HL-60 (cell line): ENCODE data around the gene SERPINA4.

Experiments used
- DNase-seq, 2 experiments: peaks; one replicate each; pipeline ENCODE4 v3.0.0-alpha.2; 2010 to 2020; ENCODE audit warnings: low read depth in 1 of 2, low spot score in 1 of 2
- H3K27ac ChIP-seq: fragments of 250-450 bp; sonication (Bioruptor Pico); replicated peaks from 2 replicates; pipeline ENCODE4 v1.5.1; 2020; ENCODE audit warnings: mild to moderate bottlenecking, moderate library complexity
- H3K27me3 ChIP-seq: fragments of 250-450 bp; sonication (Bioruptor Pico); 2 replicates; pipeline ENCODE4 v1.5.1; 2021; ENCODE audit warnings: mild to moderate bottlenecking, moderate library complexity; ENCODE audit not compliant: insufficient read depth, poor library complexity, severe bottlenecking
- H3K4me3 ChIP-seq: replicated peaks from 2 replicates; pipeline ENCODE4 v1.5.1; 2011; ENCODE audit warnings: mild to moderate bottlenecking, control low read depth, low read length; ENCODE audit not compliant: insufficient read depth
- CTCF ChIP-seq: IDR thresholded peaks from one replicate; pipeline ENCODE4 v1.5.1; 2011; ENCODE audit warnings: low read length, control low read depth, inconsistent platforms; ENCODE audit not compliant: insufficient read depth
- GABPA ChIP-seq: IDR thresholded peaks from 2 replicates; pipeline ENCODE4 v1.6.1; 2012; ENCODE audit warnings: low read depth
- POLR2AphosphoS5 ChIP-seq: IDR thresholded peaks from 2 replicates; pipeline ENCODE4 v1.6.1; 2012; ENCODE audit warnings: low read depth
- REST ChIP-seq: IDR thresholded peaks from 2 replicates; pipeline ENCODE4 v1.6.1; 2012; ENCODE audit warnings: low read depth; ENCODE audit not compliant: insufficient replicate concordance
- SPI1 ChIP-seq: IDR thresholded peaks from 2 replicates; pipeline ENCODE4 v1.6.1; 2012; ENCODE audit warnings: low read depth, mild to moderate bottlenecking, borderline replicate concordance

Gene SERPINA4

GRCh38 chr14:94559638-94560290 is 1.5 kb upstream of the SERPINA4 start:
- Histone ChIP-seq H3K27me3 (peaks cover 1% of the 10 kb centered on the region), H3K4me3 (no peak overlapping the region), H3K27ac (no peak overlapping the region)
- no peak for TF ChIP-seq REST
- TF ChIP-seq POLR2AphosphoS5: no peak
- TF ChIP-seq SPI1: no peak
- no peak for TF ChIP-seq CTCF
- TF ChIP-seq GABPA: no peak
- no peak for DNase-seq

DNA sequence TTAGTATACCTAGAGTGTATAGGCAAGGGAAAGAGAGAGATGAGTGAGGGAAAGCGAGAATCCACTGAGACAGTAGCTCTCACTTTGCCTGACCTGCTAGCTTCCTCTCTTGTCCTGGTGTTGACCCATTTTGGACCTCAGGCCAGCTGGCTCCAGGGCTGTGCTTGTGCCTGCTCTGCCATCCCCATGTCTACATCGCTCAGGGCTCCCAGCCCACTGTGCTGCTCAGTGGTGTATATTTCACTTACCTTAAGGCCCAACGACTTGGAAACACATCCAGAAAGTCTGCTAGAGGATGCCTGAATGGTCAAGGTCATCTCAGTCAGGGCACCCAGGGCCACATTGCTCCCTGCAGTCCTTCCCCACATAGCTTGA is 964 bp upstream of the SERPINA4 start:
- DNase-seq: no peak
- no peak for TF ChIP-seq SPI1
- TF ChIP-seq POLR2AphosphoS5: no peak
- no peak for TF ChIP-seq CTCF
- no peak for TF ChIP-seq REST
- no peak for TF ChIP-seq GABPA
- H3K27me3 ChIP-seq: no peaks in the 10 kb centered on the region
- H3K4me3 ChIP-seq: no peak overlapping the region
- H3K27ac ChIP-seq: no peak overlapping the region

GRCh38 chr14:94561656-94562010 is 391 bp downstream of the SERPINA4 start:
- Histone ChIP-seq H3K4me3 (no peak overlapping the region), H3K27me3 (no peaks in the 10 kb centered on the region)
- no peak for TF ChIP-seq REST
- TF ChIP-seq POLR2AphosphoS5: no peak

More at GRCh38 chr14:94561656-94562010, 391 bp downstream of the SERPINA4 start:
- H3K27ac ChIP-seq: no peak overlapping the region
- no peak for DNase-seq
